ENCODE results near the gene HECW1. TPM values are rescaled to one million over a fixed set of nuclear protein-coding genes. Genes with fewer than 3 reads are reported as not detected.
"Not testable (repeated sequence)": the region's sequence is repeated elsewhere in the genome, so short reads cannot be mapped to it uniquely, and the experiment has no call there.

Gene HECW1
- total RNA-seq, 1 experiment from 2014 or later: 2.4 TPM

GRCh38 chr7:43345696-43346095 is 233.2 kb downstream of the HECW1 start:
- not testable (repeated sequence) for DNase-seq (ENCODE audit: low read depth)

- no peak for DNase-seq (ENCODE audit: low read depth)
Measured at GRCh38 chr7:43351683-43352082, 239.2 kb downstream of the HECW1 start.

- DNase-seq (ENCODE audit: low read depth): peak; percentile 12
Measured at GRCh38 chr7:43353902-43354301, 241.5 kb downstream of the HECW1 start.

GRCh38 chr7:43362652-43363034 is 250.2 kb downstream of the HECW1 start:
- peak; percentile 38 for DNase-seq (ENCODE audit: low read depth)

- DNase-seq (ENCODE audit: low read depth): no peak
Measured at GRCh38 chr7:43363035-43363791, 250.8 kb downstream of the HECW1 start.

- DNase-seq (ENCODE audit: low read depth): no peak
Measured at GRCh38 chr7:43364391-43364790, 251.9 kb downstream of the HECW1 start.

- DNase-seq (ENCODE audit: low read depth): no peak
Measured at GRCh38 chr7:43372676-43373355, 260.4 kb downstream of the HECW1 start.

- DNase-seq (ENCODE audit: low read depth): no peak
Measured at GRCh38 chr7:43377196-43377960, 264.9 kb downstream of the HECW1 start.

- no peak for DNase-seq (ENCODE audit: low read depth)
Measured at GRCh38 chr7:43379210-43379609, 266.8 kb downstream of the HECW1 start.

- DNase-seq (ENCODE audit: low read depth): no peak
Measured at GRCh38 chr7:43384616-43385308, 272.3 kb downstream of the HECW1 start.

- no peak for DNase-seq (ENCODE audit: low read depth)
Measured at GRCh38 chr7:43385309-43385680, 272.8 kb downstream of the HECW1 start.

- DNase-seq (ENCODE audit: low read depth): peak; percentile 83
Measured at GRCh38 chr7:43385856-43386255, 273.4 kb downstream of the HECW1 start.

- no peak for DNase-seq (ENCODE audit: low read depth)
Measured at GRCh38 chr7:43387932-43388331, 275.5 kb downstream of the HECW1 start.

- DNase-seq (ENCODE audit: low read depth): no peak
Measured at GRCh38 chr7:43390576-43390975, 278.1 kb downstream of the HECW1 start.

GRCh38 chr7:43391518-43391917 is 279.1 kb downstream of the HECW1 start:
- no peak for DNase-seq (ENCODE audit: low read depth)

- no peak for DNase-seq (ENCODE audit: low read depth)
Measured at GRCh38 chr7:43392638-43393330, 280.3 kb downstream of the HECW1 start.

- peak; percentile 41 for DNase-seq (ENCODE audit: low read depth)
Measured at GRCh38 chr7:43394441-43395130, 282.1 kb downstream of the HECW1 start.

- DNase-seq (ENCODE audit: low read depth): no peak
Measured at GRCh38 chr7:43395351-43395750, 282.9 kb downstream of the HECW1 start.

GRCh38 chr7:43396187-43396740 is 283.8 kb downstream of the HECW1 start:
- DNase-seq (ENCODE audit: low read depth): no peak

GRCh38 chr7:43398831-43399230 is 286.4 kb downstream of the HECW1 start:
- DNase-seq (ENCODE audit: low read depth): no peak

Data from HT1080 (cell line).